Neuronal stem cell (in vitro differentiated cells): Measurements from ENCODE around the gene DDIT3.
A peak's percentile ranks its signal among the peaks of the same experiment; 100 is the strongest.

ENCODE experiments used
- DNase-seq: peaks from one replicate; pipeline ENCODE4 v3.0.0-alpha.2; 2013; ENCODE audit warnings: low spot score
- H2AFZ ChIP-seq: one replicate; pipeline ENCODE4 v1.6.1; 2013; ENCODE audit warnings: mild to moderate bottlenecking, low read length, inconsistent platforms
- H2AK5ac ChIP-seq: 2 replicates; pipeline ENCODE4 v1.6.1; 2013; ENCODE audit warnings: low read depth, mild to moderate bottlenecking, inconsistent platforms, low read length, moderate library complexity, mixed read lengths
- H2BK120ac ChIP-seq: 2 replicates; pipeline ENCODE4 v1.6.1; 2013; ENCODE audit warnings: low read depth, mild to moderate bottlenecking, inconsistent platforms, low read length, moderate library complexity, mixed read lengths
- H2BK12ac ChIP-seq: one replicate; pipeline ENCODE4 v1.6.1; 2013; ENCODE audit warnings: low read length, inconsistent platforms
- H2BK15ac ChIP-seq: 2 replicates; pipeline ENCODE4 v1.6.1; 2013; ENCODE audit warnings: mild to moderate bottlenecking, low read length, inconsistent platforms, mixed read lengths
- H2BK5ac ChIP-seq: one replicate; pipeline ENCODE4 v1.6.1; 2013; ENCODE audit warnings: inconsistent platforms, mild to moderate bottlenecking, low read length, moderate library complexity
- H3K14ac ChIP-seq: one replicate; pipeline ENCODE4 v1.6.1; 2013; ENCODE audit warnings: low read length, inconsistent platforms
- H3K18ac ChIP-seq: 2 replicates; pipeline ENCODE4 v1.6.1; 2013; ENCODE audit warnings: low read length, inconsistent platforms
- H3K23ac ChIP-seq: 2 replicates; pipeline ENCODE4 v1.6.1; 2013; ENCODE audit warnings: low read depth, mild to moderate bottlenecking, mixed read lengths, low read length, inconsistent platforms; ENCODE audit not compliant: poor library complexity
- H3K27ac ChIP-seq: replicated peaks from 3 replicates; pipeline ENCODE4 v1.5.1; 2013; ENCODE audit warnings: low read length, inconsistent platforms
- H3K27me3 ChIP-seq, 3 experiments: 2 replicates each; pipeline ENCODE4 v1.6.1; 2013; ENCODE audit warnings: low read length in 3 of 3, mild to moderate bottlenecking in 2 of 3, inconsistent platforms in 1 of 3, low read depth in 1 of 3, mixed read lengths in 1 of 3, moderate library complexity in 1 of 3; ENCODE audit not compliant: control insufficient read depth in 3 of 3, insufficient read depth in 3 of 3
- H3K36me3 ChIP-seq, 2 donors: replicated peaks in 1 of 2; 2 replicates each; pipeline ENCODE4 v1.6.1; 2013; ENCODE audit warnings: low read length in 2 of 2; ENCODE audit not compliant: control insufficient read depth in 2 of 2, insufficient read depth in 2 of 2
- H3K4ac ChIP-seq: 2 replicates; pipeline ENCODE4 v1.6.1; 2013; ENCODE audit warnings: inconsistent platforms, mild to moderate bottlenecking, low read length, moderate library complexity
- H3K4me1 ChIP-seq, 2 donors: 1 replicate in 1 of 2; 2 replicates in 1 of 2; pipeline ENCODE4 v1.6.1; 2013; ENCODE audit warnings: low read length in 2 of 2, low read depth in 1 of 2; ENCODE audit not compliant: control insufficient read depth in 2 of 2, insufficient read depth in 1 of 2
- H3K4me2 ChIP-seq: one replicate; pipeline ENCODE4 v1.6.1; 2013; ENCODE audit warnings: mild to moderate bottlenecking, low read length, inconsistent platforms; ENCODE audit not compliant: insufficient read depth, poor library complexity, severe bottlenecking
- H3K4me3 ChIP-seq, 2 donors: 2 replicates each; pipeline ENCODE4 v1.5.1; 2013; ENCODE audit warnings: low read length in 2 of 2, mild to moderate bottlenecking in 2 of 2, inconsistent platforms in 1 of 2, moderate library complexity in 1 of 2
- H3K79me1 ChIP-seq: one replicate; pipeline ENCODE4 v1.6.1; 2013; ENCODE audit warnings: low read depth, mild to moderate bottlenecking, inconsistent platforms, low read length, moderate library complexity
- H3K9ac ChIP-seq: one replicate; pipeline ENCODE4 v1.6.1; 2013; ENCODE audit warnings: mild to moderate bottlenecking, low read depth, low read length, inconsistent platforms; ENCODE audit not compliant: poor library complexity
- H3K9me3 ChIP-seq, 2 donors: replicated peaks in 1 of 2; 2 replicates each; pipeline versions ENCODE3 to v1.6.1; 2013; ENCODE audit warnings: low read length in 2 of 2, mild to moderate bottlenecking in 2 of 2, inconsistent platforms in 1 of 2, low read depth in 1 of 2, mixed read lengths in 1 of 2, moderate library complexity in 1 of 2; ENCODE audit not compliant: control insufficient read depth in 2 of 2, insufficient read depth in 1 of 2
- H4K8ac ChIP-seq: one replicate; pipeline ENCODE4 v1.6.1; 2013; ENCODE audit warnings: low read depth, mild to moderate bottlenecking, inconsistent platforms, low read length, moderate library complexity
- H4K91ac ChIP-seq: one replicate; pipeline ENCODE4 v1.6.1; 2013; ENCODE audit warnings: low read length, low read depth, mild to moderate bottlenecking, inconsistent platforms; ENCODE audit not compliant: poor library complexity
- WGBS, 2 donors: extraction: QIAGEN DNeasy Blood & Tissue Kit; methylation state at CpG; one replicate each; pipeline ENCODE4 v1.1.7; 2013; ENCODE audit warnings: missing lambda C conversion rate in 2 of 2, mixed read lengths in 1 of 2; ENCODE audit not compliant: insufficient read length in 2 of 2, insufficient replicate concordance in 1 of 2; ENCODE audit errors: extremely low coverage in 2 of 2; 5-methylcytosine and 5-hydroxymethylcytosine counted together

DDIT3 gene

DNA sequence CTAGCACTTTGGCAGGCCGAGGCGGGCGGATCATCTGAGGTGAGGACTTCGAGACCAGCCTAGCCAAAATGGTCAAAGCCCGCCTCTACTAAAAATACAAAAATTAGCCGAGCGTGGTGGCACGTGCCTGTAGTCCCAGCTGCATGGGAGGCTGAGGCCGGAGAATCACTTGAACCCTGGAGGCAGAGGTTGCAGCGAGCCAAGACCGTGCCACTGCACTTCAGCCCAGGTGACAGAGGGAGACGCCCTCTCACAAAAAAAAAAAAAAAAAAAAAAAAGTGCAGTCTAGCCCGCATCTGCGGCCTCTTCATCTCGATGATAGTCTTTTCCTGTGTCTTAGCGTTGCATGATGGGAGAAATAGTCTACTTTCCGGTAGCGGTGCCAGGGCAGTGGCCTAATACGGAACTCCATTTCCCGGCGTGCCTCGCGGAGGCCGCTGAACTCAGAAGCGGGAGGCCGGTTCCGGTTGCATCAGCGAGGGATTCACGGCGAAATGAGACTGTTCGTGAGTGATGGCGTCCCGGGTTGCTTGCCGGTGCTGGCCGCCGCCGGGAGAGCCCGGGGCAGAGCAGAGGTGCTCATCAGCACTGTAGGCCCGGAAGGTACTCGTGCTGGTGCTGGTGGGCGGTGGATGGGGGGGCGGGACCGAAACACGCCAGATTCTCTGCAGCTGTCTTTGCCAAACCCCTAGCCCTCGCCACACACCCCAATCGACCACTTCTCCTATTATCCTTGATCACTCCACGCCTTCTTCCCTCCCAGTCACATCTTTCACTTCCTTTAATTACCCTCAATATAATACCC, 32.5 kb downstream of the DDIT3 start, which contains the start of gene MARS1:
Gene MARS1, plus strand, starts transcription at position 472 of the 805 bp plus-strand sequence. Its CDS starts 23 bp downstream, at position 495.
- Histone ChIP-seq H3K27ac (peak within 1 kb of the TSS; percentile 40), H2BK5ac (no peak within 1 kb of the TSS), H3K4me2 (peak within 1 kb of the TSS; percentile 74), H3K4me1 (peaks cover 3% of the 10 kb centered on the region in 2 donors), H3K18ac (peak within 1 kb of the TSS; percentile 95), H3K23ac (peak within 1 kb of the TSS; percentile 6), H3K9ac (peak within 1 kb of the TSS; percentile 98), H2AFZ (peak within 1 kb of the TSS; percentile 88), H4K91ac (peak within 1 kb of the TSS; percentile 53), H2BK15ac (no peak within 1 kb of the TSS), H3K4me3 (peak within 1 kb of the TSS; percentile 86 to 99), H3K4ac (no peak within 1 kb of the TSS), H3K79me1 (peaks cover 10% of the 10 kb centered on the region), H2AK5ac (peak within 1 kb of the TSS; percentile 65), H2BK12ac (no peak within 1 kb of the TSS), H3K27me3 (no peaks in the 10 kb centered on the region), H4K8ac (peak within 1 kb of the TSS; percentile 66), H3K36me3 (peaks cover 24 to 40% of the 10 kb centered on the region in 2 donors), H3K14ac (no peak within 1 kb of the TSS), H2BK120ac (peak within 1 kb of the TSS; percentile 61), H3K9me3 (peaks cover 0 to 3% of the 10 kb centered on the region in 2 donors)
- peak; percentile 83 for DNase-seq
- WGBS, 2 donors: 100% methylated on average over 1 of the region's 47 CpGs

DNA sequence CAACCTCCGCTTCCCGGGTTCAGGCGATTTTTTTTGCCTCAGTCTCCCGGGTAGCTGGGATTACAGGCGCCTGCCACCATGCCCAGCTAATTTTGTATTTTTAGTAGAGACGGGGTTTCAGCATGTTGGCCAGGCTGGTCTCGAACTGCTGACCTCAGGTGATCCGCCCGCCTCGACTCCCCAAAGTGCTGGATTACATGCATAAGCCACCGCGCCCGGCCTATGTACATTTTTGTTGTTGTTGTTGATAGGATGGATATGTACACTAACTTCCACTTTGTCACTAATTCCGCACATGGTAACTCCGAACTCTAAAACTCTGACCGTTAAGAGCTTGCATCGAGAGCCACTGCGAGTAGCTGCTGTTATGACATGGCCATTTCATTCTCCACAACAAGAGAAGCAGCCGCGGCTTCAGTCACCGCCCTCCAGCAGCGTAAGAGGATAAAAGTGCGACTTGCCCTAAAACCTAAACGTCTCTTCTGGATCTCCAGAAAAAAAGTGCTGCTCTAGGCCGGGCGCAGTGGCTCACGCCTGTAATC, 33.2 kb downstream of the DDIT3 start:
- Histone ChIP-seq H2BK120ac (no peak overlapping the region), H3K4me3 (no peak overlapping the region), H2AK5ac (no peak overlapping the region), H2BK12ac (no peak overlapping the region), H2BK5ac (no peak overlapping the region), H2AFZ (peak overlapping the region; percentile 88), H3K79me1 (peaks cover 10% of the 10 kb centered on the region), H2BK15ac (no peak overlapping the region), H3K4me2 (no peak overlapping the region), H3K23ac (no peak overlapping the region), H4K8ac (no peak overlapping the region), H3K9ac (no peak overlapping the region), H3K27ac (no peak overlapping the region), H4K91ac (no peak overlapping the region), H3K14ac (no peak overlapping the region), H3K4ac (no peak overlapping the region), H3K18ac (no peak overlapping the region), H3K27me3 (no peaks in the 10 kb centered on the region), H3K4me1 (peaks cover 3% of the 10 kb centered on the region in 2 donors), H3K36me3 (peaks cover 21 to 34% of the 10 kb centered on the region in 2 donors), H3K9me3 (no peaks in the 10 kb centered on the region)
- no CpG with 5 or more reads among the region's 27 CpGs for WGBS, 2 donors
- DNase-seq: no peak

DNA sequence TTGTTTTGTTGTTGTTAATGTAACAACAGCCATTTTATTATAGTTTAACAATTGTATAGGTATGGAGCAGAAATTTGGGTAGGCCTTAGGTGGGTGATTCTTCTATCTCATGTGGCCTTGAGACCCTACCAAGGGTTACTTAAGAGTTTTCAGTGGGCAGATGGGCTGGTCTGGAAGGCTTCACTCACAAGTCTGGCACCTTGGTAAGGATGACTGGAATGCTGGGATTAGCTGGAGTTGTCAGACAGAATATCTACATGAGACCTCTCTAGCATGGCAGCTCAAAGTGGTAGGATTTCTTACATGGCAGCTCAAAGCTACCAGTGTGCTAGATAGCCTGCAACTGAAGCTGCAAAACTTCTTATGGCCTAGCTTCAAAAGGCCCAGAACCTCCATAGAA, 34.6 kb downstream of the DDIT3 start:
- no peak overlapping the region for H3K9ac ChIP-seq
- H4K8ac ChIP-seq: no peak overlapping the region

DNA sequence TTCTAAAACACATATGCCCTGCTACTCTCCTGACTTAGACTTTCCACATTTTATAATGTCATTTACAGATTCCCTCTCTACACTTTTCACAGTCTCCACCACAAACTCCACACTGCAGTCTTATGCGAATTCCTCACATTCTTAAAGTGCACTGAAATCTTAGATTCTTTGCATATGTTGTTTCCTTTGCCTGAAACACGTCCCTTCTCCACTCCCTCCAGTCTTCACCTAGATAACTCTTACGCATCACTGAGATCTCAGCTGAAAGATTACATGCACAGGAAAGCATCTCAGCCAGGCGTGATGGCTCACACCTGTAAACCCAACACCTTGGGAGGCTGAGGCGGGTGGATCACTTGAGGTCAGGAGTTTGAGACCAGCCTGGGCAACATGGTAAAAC, 36.8 kb downstream of the DDIT3 start:
- Histone ChIP-seq H3K18ac (no peak overlapping the region), H3K79me1 (peaks cover 5% of the 10 kb centered on the region), H3K36me3 (no peaks in the 10 kb centered on the region), H3K9ac (no peak overlapping the region), H2BK12ac (no peak overlapping the region), H3K4ac (no peak overlapping the region), H3K9me3 (no peaks in the 10 kb centered on the region), H3K27me3 (peaks cover 0 to 15% (median 13%) of the 10 kb centered on the region in 3 experiments), H3K27ac (no peak overlapping the region), H2AK5ac (no peak overlapping the region), H2BK120ac (no peak overlapping the region), H2BK5ac (no peak overlapping the region), H4K8ac (no peak overlapping the region), H3K4me2 (no peak overlapping the region), H2AFZ (peak overlapping the region; percentile 25), H3K14ac (no peak overlapping the region), H4K91ac (no peak overlapping the region), H3K4me3 (no peak overlapping the region), H2BK15ac (no peak overlapping the region), H3K4me1 (peaks cover 0 to 2% of the 10 kb centered on the region in 2 donors), H3K23ac (no peak overlapping the region)
- whole genome bisulfite sequencing, 2 donors: no CpG with 5 or more reads among the region's 5 CpGs
- DNase-seq: no peak

More for the DNA sequence above, 34.6 kb downstream of the DDIT3 start:
- H3K4me3 ChIP-seq: no peak overlapping the region
- no peak overlapping the region for H2BK5ac ChIP-seq
- H3K79me1 ChIP-seq: peaks cover 10% of the 10 kb centered on the region
- no peak overlapping the region for H3K4me2 ChIP-seq
- no peak overlapping the region for H4K91ac ChIP-seq
- H2BK12ac ChIP-seq: no peak overlapping the region
- no peak overlapping the region for H3K18ac ChIP-seq
- H3K14ac ChIP-seq: no peak overlapping the region
- H3K27me3 ChIP-seq: peaks cover 0 to 3% (median 0%) of the 10 kb centered on the region in 3 experiments
- no peak overlapping the region for H3K23ac ChIP-seq
- H2BK120ac ChIP-seq: no peak overlapping the region
- peaks cover 3 to 6% of the 10 kb centered on the region in 2 donors for H3K4me1 ChIP-seq
- DNase-seq: no peak
- no peaks in the 10 kb centered on the region for H3K9me3 ChIP-seq
- H3K4ac ChIP-seq: no peak overlapping the region
- no peak overlapping the region for H2AK5ac ChIP-seq
- H2BK15ac ChIP-seq: no peak overlapping the region
- H3K27ac ChIP-seq: no peak overlapping the region
- H3K36me3 ChIP-seq: peaks cover 12 to 22% of the 10 kb centered on the region in 2 donors
- peak overlapping the region; percentile 23 for H2AFZ ChIP-seq
